OCI-LY7 (cell line): Measurements from ENCODE around the gene CCDC186. TPM values are rescaled to one million over a fixed set of nuclear protein-coding genes. Genes with fewer than 3 reads are reported as not detected.

Experiments
- small RNA-seq: library from RNA; depleted of rRNA; stranded (forward); fragments of <200 nt; gene quantifications from one replicate; pipeline ENCODE3, GENCODE V24; 2014
- total RNA-seq, 2 experiments: library from RNA; depleted of rRNA in 1 of 2; stranded (reverse); fragments of >200 nt in 1 of 2; shearing (Covaris generic) in 1 of 2; gene quantifications; 2 replicates each; pipeline ENCODE4 v1.2.3, GENCODE V29; 2014 to 2022

CCDC186 gene
- total RNA-seq, 2 experiments from 2014 or later = 5.3 to 13.1 TPM

Small RNA genes lying within 50 kb of the gene (small RNA-seq; reads per million reads assigned to genes)
- gene RF02277 (not detected), gene RNU6-709P (not detected)

Other genes starting within 250 kb of the CCDC186 start
- gene ADRB1, start 130.3 kb downstream of the CCDC186 start, total RNA-seq (2014; rRNA removed; shearing (Covaris generic)) = 1.1 and 2.0 TPM in 2 replicates
- 1.3 and 1.4 TPM in 2 replicates for gene ADRB1, start 130.3 kb downstream of the CCDC186 start, total RNA-seq (2022)
- gene TDRD1, start 5.2 kb upstream of the CCDC186 start, total RNA-seq (2014; rRNA removed; shearing (Covaris generic)) = not detected in 2 replicates
- gene TDRD1, start 5.2 kb upstream of the CCDC186 start, total RNA-seq (2022) = not detected in 2 replicates
- gene VWA2, start 65.1 kb upstream of the CCDC186 start, total RNA-seq (2014; rRNA removed; shearing (Covaris generic)) = not detected in 2 replicates
- gene VWA2, start 65.1 kb upstream of the CCDC186 start, total RNA-seq (2022) = not detected in 2 replicates
- 0.59 and 2.3 TPM in 2 replicates for gene AFAP1L2, start 230.3 kb upstream of the CCDC186 start, total RNA-seq (2014; rRNA removed; shearing (Covaris generic))
- 8.6 and 10.5 TPM in 2 replicates for gene AFAP1L2, start 230.3 kb upstream of the CCDC186 start, total RNA-seq (2022)